Kidney (tissue), 14 donors: Measurements from ENCODE around the gene GPC6. TPM values are rescaled to one million over a fixed set of nuclear protein-coding genes. Genes with fewer than 3 reads are reported as not detected.

Experiments used
- DNase-seq, 5 donors: peaks; one replicate each; pipeline ENCODE4 v3.0.0-alpha.2; 2013 to 2020
- FAIRE-seq: peaks from 2 replicates; lab custom pipeline; 2012; peaks lifted over from hg19 to GRCh38; lab: Jason Lieb, UNC
- H3K27ac ChIP-seq, 2 donors: one replicate each; pipeline ENCODE4 v1.7.0; 2013; ENCODE audit warnings: low read depth in 2 of 2, low read length in 2 of 2, inconsistent platforms in 1 of 2
- H3K27me3 ChIP-seq: one replicate; pipeline ENCODE4 v1.7.1; 2013; ENCODE audit warnings: low read length, inconsistent platforms; ENCODE audit not compliant: control insufficient read depth, insufficient read depth
- H3K36me3 ChIP-seq, 3 donors: one replicate each; pipeline versions ENCODE4 v1.7.0 to v1.7.1; 2013; ENCODE audit warnings: low read length in 3 of 3, control low read depth in 1 of 3, inconsistent platforms in 1 of 3; ENCODE audit not compliant: insufficient read depth in 3 of 3, control insufficient read depth in 2 of 3
- H3K4me1 ChIP-seq, 3 donors: one replicate each; pipeline versions ENCODE4 v1.7.0 to v1.7.1; 2013; ENCODE audit warnings: low read length in 3 of 3, inconsistent platforms in 1 of 3, low read depth in 1 of 3; ENCODE audit not compliant: control insufficient read depth in 2 of 3, insufficient read depth in 2 of 3
- H3K4me3 ChIP-seq, 3 donors: one replicate each; pipeline versions ENCODE4 v1.7.0 to v1.8.1; 2013; ENCODE audit warnings: low read length in 3 of 3, control low read depth in 1 of 3, inconsistent platforms in 1 of 3
- H3K9ac ChIP-seq, 3 donors: one replicate each; pipeline versions ENCODE4 v1.7.0 to v1.7.1; 2013; ENCODE audit warnings: low read length in 3 of 3, control low read depth in 1 of 3, inconsistent platforms in 1 of 3
- H3K9me3 ChIP-seq, 3 donors: one replicate each; pipeline versions ENCODE4 v1.7.0 to v1.7.1; 2013; ENCODE audit warnings: low read length in 3 of 3, control low read depth in 1 of 3, inconsistent platforms in 1 of 3; ENCODE audit not compliant: control insufficient read depth in 2 of 3, insufficient read depth in 1 of 3
- CTCF ChIP-seq: IDR thresholded peaks from 3 replicates; pipeline ENCODE4 v1.5.1; 2012; ENCODE audit warnings: mild to moderate bottlenecking, moderate library complexity, borderline replicate concordance; ENCODE audit not compliant: insufficient read depth; ENCODE audit errors: extremely low read depth
- intact Hi-C: fragments of 100-400 bp; cut with DNase I; formaldehyde crosslinking; loops from one replicate; pipeline ENCODE4 v1.11.1; 2022
- polyA plus RNA-seq: library from polyadenylated mRNA; stranded (reverse); fragments of 350-450 nt; fragmentation: Illumina TruSeq; extraction: RNeasy Lipid Tissue Mini Kit (QIAGEN cat#74804); gene quantifications from one replicate; pipeline ENCODE4 v1.2.3, GENCODE V29; 2014; ENCODE audit warnings: low read depth, low replicate concordance; ENCODE audit not compliant: insufficient read depth
- total RNA-seq: library from RNA; stranded (reverse); fragmentation: NEBNext Ultra II Directional; extraction: Animal tissue kit (Norgen Biotek cat#: 25700); gene quantifications from one replicate; pipeline ENCODE4 v1.2.1, GENCODE V29; 2021
- donor health status: control.
- donor health status: control.
- donor health status: control.
- donor health status: control.
- donor health status: control.
- donor health status: DM: yes; HTN: yes; CAD: no.
- donor health status: Normal renal cell carcinoma (clear cell type).

The GPC6 gene
- total and polyA plus RNA-seq, 2 donors from 2014 or later: 6.2 to 15.5 TPM

- Histone ChIP-seq H3K36me3 (no peaks in the 10 kb centered on the region), H3K9ac (no peak overlapping the region), H3K9me3 (no peaks in the 10 kb centered on the region), H3K27me3 (no peaks in the 10 kb centered on the region), H3K27ac (no peak overlapping the region), H3K4me3 (no peak overlapping the region), H3K4me1 (peaks cover 0 to 7% (median 0%) of the 10 kb centered on the region in 3 donors)
- TF ChIP-seq CTCF: no peak
- no peak for FAIRE-seq
- peak in 1 of 5 donors; percentile 8 for DNase-seq
- intact Hi-C loops: no loop called here
Measured at GRCh38 chr13:94112731-94113130, 886.1 kb downstream of the GPC6 start.

GRCh38 chr13:94113245-94113644, 886.6 kb downstream of the GPC6 start:
- intact Hi-C loops: no loop called here
- DNase-seq: no peak
- Histone ChIP-seq H3K9ac (no peak overlapping the region), H3K27me3 (no peaks in the 10 kb centered on the region), H3K4me3 (peak overlapping the region in 1 of 3 donors; percentile 5), H3K27ac (peak overlapping the region in 1 of 2 donors; percentile 23), H3K9me3 (no peaks in the 10 kb centered on the region), H3K4me1 (peaks cover 0 to 7% (median 0%) of the 10 kb centered on the region in 3 donors), H3K36me3 (no peaks in the 10 kb centered on the region)
- FAIRE-seq: no peak
- TF ChIP-seq CTCF: no peak

DNA sequence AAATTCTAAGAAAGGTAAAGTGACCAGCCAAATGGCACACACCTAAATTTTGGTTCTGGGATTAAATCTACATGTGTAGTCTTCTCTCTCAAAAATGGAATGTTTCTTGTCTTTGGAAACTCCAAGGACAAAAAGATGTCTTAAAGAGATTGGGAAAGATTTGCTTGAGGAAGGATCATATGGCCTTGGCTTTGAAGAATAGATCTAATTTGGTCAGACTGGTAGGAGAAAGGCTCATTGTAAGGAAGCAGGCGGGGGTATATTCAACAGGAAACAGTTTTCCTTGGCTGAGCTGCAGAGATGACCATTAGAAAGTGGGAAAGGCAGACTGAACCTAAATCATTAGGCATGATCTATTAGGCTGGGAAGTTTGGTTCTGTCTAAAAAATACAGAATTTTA, 887.6 kb downstream of the GPC6 start:
- Histone ChIP-seq H3K9ac (no peak overlapping the region), H3K27ac (no peak overlapping the region), H3K36me3 (no peaks in the 10 kb centered on the region), H3K9me3 (no peaks in the 10 kb centered on the region), H3K4me1 (peaks cover 0 to 16% (median 2%) of the 10 kb centered on the region in 3 donors), H3K27me3 (no peaks in the 10 kb centered on the region), H3K4me3 (no peak overlapping the region)
- intact Hi-C loops: no loop called here
- no peak for DNase-seq
- no peak for TF ChIP-seq CTCF
- no peak for FAIRE-seq

- intact Hi-C loops: no loop called here
- TF ChIP-seq CTCF: no peak
- H3K9me3 ChIP-seq: no peaks in the 10 kb centered on the region
- DNase-seq (no peak), FAIRE-seq (no peak)
- no peaks in the 10 kb centered on the region for H3K36me3 ChIP-seq
- H3K9ac ChIP-seq: no peak overlapping the region
- no peak overlapping the region for H3K4me3 ChIP-seq
- H3K4me1 ChIP-seq: peaks cover 0 to 16% (median 4%) of the 10 kb centered on the region in 3 donors
- H3K27me3 ChIP-seq: no peaks in the 10 kb centered on the region
- H3K27ac ChIP-seq: no peak overlapping the region
Measured at GRCh38 chr13:94115054-94115453, 888.4 kb downstream of the GPC6 start.
